ENCODE data around the gene TIGAR.

Gene TIGAR

DNA sequence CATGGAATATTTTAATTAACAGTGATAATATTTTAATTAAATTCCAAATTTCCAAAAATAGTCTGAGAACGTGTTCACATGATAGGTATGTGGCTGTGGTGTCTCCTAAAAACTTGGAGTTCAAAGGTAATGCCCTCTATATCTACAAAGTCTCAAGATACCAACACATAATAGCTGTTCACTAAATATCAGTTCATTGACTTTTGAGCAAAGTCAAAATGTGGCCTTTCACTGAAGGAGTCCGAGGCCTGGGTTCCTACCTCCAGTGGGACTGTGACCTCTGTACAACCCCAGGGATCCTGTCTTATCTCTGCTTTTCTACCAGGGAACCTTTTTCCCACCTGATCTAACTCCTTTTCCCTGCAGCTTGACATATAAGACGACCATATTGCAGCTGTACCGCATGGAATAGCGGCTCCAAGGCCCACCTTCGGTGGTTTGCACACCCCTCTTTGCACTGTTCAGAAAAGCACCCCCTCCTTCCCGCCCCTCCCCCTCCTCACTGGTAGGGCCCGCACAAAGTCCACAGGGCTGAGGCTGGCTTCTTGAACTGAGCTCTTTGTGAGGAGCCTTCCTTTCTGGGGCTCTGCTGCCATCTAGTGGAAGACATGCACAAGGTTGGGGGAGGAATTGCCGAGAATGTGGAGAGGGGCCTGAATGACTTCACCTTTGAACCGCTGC lies 44.3 kb upstream of the TIGAR start:
- H3K27me3 ChIP-seq (ENCODE audit: insufficient read depth, low read length), result peaks cover under 1% of the 10 kb centered on the region; the same call in 1 of the 2 replicates
- no peak overlapping the region for H3K4me3 ChIP-seq (ENCODE audit: low read depth, low read length)
- H3K27ac ChIP-seq (ENCODE audit: low read depth, low read length), result no peak overlapping the region
- peaks cover 19% of the 10 kb centered on the region for H3K79me2 ChIP-seq (ENCODE audit: control insufficient read depth, insufficient read depth, low read length, unreplicated experiment)
- peaks cover 8% of the 10 kb centered on the region; the same call in 1 of the 2 replicates for H3K36me3 ChIP-seq (ENCODE audit: insufficient read depth, low read length)
- no peak overlapping the region for H2AFZ ChIP-seq (ENCODE audit: low read length, unreplicated experiment)
- H3K4me1 ChIP-seq (ENCODE audit: control insufficient read depth, insufficient read depth, low read length, unreplicated experiment), result peaks cover 34% of the 10 kb centered on the region

- H3K4me1 ChIP-seq (ENCODE audit: control insufficient read depth, insufficient read depth, low read length, unreplicated experiment), result peaks cover 34% of the 10 kb centered on the region
- H3K27me3 ChIP-seq (ENCODE audit: insufficient read depth, low read length), result no peaks in the 10 kb centered on the region
- H3K36me3 ChIP-seq (ENCODE audit: insufficient read depth, low read length), result peaks cover 8% of the 10 kb centered on the region; the same call in 1 of the 2 replicates
- no peak overlapping the region for H3K27ac ChIP-seq (ENCODE audit: low read depth, low read length)
- H3K4me3 ChIP-seq (ENCODE audit: low read depth, low read length), result no peak overlapping the region
- H3K79me2 ChIP-seq (ENCODE audit: control insufficient read depth, insufficient read depth, low read length, unreplicated experiment), result peaks cover 19% of the 10 kb centered on the region
- no peak overlapping the region for H2AFZ ChIP-seq (ENCODE audit: low read length, unreplicated experiment)
Measured at GRCh38 chr12:4277205-4277543, 43.8 kb upstream of the TIGAR start.

DNA sequence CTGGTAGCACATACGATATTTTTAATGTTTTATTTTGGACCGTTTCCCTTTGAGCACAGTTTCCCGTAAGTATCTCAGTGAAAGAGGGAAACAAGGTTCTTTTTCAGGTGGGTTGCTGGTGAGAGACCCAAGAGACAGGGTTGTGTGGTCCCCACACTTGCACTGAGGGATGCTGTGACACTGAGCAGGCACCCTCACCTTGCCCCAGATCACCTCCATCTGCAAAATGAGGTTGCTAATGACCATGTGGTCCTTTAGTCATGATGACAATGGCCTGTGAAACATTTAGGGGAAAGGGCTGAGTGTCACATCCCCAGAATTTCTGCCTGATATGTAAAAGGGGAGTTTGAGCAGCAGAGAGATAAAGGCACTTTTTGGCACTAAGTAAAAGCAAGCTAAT lies 43.2 kb upstream of the TIGAR start:
- no peaks in the 10 kb centered on the region for H3K27me3 ChIP-seq (ENCODE audit: insufficient read depth, low read length)
- no peak overlapping the region for H3K4me3 ChIP-seq (ENCODE audit: low read depth, low read length)
- H3K27ac ChIP-seq (ENCODE audit: low read depth, low read length), result no peak overlapping the region
- H3K36me3 ChIP-seq (ENCODE audit: insufficient read depth, low read length), result peaks cover 14% of the 10 kb centered on the region; the same call in 1 of the 2 replicates
- no peak overlapping the region for H2AFZ ChIP-seq (ENCODE audit: low read length, unreplicated experiment)
- H3K4me1 ChIP-seq (ENCODE audit: control insufficient read depth, insufficient read depth, low read length, unreplicated experiment), result peaks cover 34% of the 10 kb centered on the region
- peaks cover 19% of the 10 kb centered on the region for H3K79me2 ChIP-seq (ENCODE audit: control insufficient read depth, insufficient read depth, low read length, unreplicated experiment)

DNA sequence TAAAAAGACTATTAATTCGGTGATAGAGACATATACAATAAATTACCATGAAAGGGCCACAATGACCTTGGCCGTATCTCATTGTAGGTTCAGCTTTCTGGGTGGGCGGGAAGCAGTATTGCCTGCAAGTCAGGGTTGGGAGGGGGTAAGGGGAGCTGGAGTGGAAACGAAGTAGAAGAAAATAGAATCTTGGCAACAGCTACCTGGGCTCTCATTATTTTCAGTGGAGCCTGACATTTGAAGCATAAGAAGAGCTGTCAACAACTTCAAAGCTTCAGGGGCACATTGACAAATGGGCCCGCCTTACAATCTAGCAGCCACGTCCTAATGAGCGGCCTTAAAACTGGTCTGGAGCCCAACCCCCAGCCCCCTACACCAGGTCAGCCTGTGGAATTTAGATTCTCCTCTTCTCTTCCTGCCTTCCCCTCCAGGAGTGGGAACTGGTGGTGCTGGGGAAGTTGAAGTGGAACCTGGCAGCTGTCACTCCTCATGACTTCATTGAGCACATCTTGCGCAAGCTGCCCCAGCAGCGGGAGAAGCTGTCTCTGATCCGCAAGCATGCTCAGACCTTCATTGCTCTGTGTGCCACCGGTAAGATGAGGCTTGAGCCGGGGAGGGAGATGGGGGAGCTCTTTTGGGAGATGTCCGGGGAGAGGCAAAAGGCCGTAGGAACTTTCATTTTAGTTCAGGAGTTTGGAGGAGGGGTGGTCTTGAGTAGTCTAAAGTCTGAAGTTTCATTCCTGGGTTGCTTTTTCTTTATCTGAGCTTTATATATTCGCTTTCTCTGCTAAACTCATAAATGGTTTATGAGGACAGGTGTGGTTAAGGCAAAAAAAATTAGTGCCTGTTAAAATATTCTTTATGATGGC lies 42.5 kb upstream of the TIGAR start:
- Histone ChIP-seq H2AFZ (ENCODE audit: low read length, unreplicated experiment) (no peak overlapping the region), H3K79me2 (ENCODE audit: control insufficient read depth, insufficient read depth, low read length, unreplicated experiment) (peaks cover 19% of the 10 kb centered on the region), H3K27me3 (ENCODE audit: insufficient read depth, low read length) (no peaks in the 10 kb centered on the region), H3K4me1 (ENCODE audit: control insufficient read depth, insufficient read depth, low read length, unreplicated experiment) (peaks cover 34% of the 10 kb centered on the region), H3K4me3 (ENCODE audit: low read depth, low read length) (no peak overlapping the region), H3K27ac (ENCODE audit: low read depth, low read length) (no peak overlapping the region), H3K36me3 (ENCODE audit: insufficient read depth, low read length) (peaks cover 14% of the 10 kb centered on the region; the same call in 1 of the 2 replicates)

DNA sequence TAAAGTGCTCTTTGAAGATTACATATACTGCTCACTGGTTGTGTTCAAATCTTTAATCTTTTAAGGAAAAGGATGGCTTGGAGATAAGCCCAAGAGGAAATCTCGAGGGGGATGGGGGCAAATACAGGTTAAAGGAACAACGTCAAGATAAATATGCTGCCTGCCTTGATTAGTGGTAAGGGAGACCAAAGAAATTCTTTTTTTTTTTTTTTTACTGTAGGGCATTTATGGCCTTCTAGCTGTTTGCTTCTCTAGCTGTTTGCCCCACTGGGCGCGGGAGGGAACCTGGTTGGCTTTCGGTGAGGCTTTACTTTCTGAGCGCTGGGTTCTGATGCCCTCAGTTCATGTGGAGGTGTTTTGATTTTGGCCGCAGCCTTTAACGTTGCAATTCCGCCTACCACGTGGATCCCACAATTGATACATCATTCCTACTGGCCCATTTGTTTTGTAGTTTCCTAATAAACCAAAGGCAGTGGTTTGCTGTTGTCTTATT lies 41.8 kb upstream of the TIGAR start:
- Histone ChIP-seq H2AFZ (ENCODE audit: low read length, unreplicated experiment) (no peak overlapping the region), H3K4me3 (ENCODE audit: low read depth, low read length) (no peak overlapping the region), H3K4me1 (ENCODE audit: control insufficient read depth, insufficient read depth, low read length, unreplicated experiment) (peaks cover 34% of the 10 kb centered on the region), H3K79me2 (ENCODE audit: control insufficient read depth, insufficient read depth, low read length, unreplicated experiment) (peaks cover 14% of the 10 kb centered on the region), H3K27me3 (ENCODE audit: insufficient read depth, low read length) (no peaks in the 10 kb centered on the region), H3K27ac (ENCODE audit: low read depth, low read length) (no peak overlapping the region), H3K36me3 (ENCODE audit: insufficient read depth, low read length) (peaks cover 14% of the 10 kb centered on the region; the same call in 1 of the 2 replicates)

DNA sequence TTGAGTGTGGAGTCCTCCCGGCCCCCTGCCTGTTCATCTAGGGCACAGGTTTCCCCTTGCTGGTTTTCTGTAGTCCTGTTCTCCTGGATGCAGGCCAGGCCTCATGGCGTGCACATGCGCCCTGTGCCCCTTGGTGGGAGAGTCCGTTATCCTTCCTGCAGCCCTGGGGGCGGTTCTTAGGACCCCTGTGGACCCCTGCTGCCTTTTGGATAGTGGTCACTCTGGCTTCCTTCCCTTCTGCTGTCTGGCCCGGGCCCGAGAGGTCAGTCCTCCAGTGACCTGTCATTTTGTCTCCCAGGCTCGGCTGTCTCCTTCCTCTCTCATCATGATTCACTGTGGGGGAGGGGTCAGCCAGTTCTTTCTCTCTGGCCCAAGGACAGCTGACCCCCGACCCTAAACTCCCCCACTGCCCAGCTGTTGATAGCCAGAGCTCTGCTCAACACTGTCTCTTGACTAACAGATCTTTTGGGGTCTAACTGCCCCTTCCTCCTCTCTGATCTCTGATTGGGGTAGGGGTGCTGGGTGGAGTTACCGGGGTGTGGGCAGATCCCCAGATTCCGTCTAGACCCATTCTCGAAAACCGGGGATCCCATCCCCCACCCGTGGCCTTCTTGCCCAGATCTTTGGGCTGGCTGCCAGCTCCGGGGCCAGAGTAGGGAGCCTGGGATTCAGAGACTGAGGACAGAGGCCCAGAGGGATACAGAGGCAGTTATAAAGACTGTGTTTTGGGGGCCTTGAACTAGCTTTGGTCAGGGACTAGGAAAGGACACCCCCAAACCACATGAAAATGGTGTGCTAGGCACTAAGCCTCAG lies 40.5 kb upstream of the TIGAR start:
- Histone ChIP-seq H3K27me3 (ENCODE audit: insufficient read depth, low read length) (no peaks in the 10 kb centered on the region), H3K27ac (ENCODE audit: low read depth, low read length) (peak overlapping the region; percentile 35; the same call in 1 of the 2 replicates), H2AFZ (ENCODE audit: low read length, unreplicated experiment) (no peak overlapping the region), H3K79me2 (ENCODE audit: control insufficient read depth, insufficient read depth, low read length, unreplicated experiment) (peaks cover 4% of the 10 kb centered on the region), H3K4me1 (ENCODE audit: control insufficient read depth, insufficient read depth, low read length, unreplicated experiment) (peaks cover 34% of the 10 kb centered on the region), H3K36me3 (ENCODE audit: insufficient read depth, low read length) (peaks cover 14% of the 10 kb centered on the region; the same call in 1 of the 2 replicates), H3K4me3 (ENCODE audit: low read depth, low read length) (0 out of 2 replicates have a peak overlapping the region, but pooled peaks have one; percentile 30)

- H3K27me3 ChIP-seq (ENCODE audit: insufficient read depth, low read length), result no peaks in the 10 kb centered on the region
- no peak overlapping the region for H2AFZ ChIP-seq (ENCODE audit: low read length, unreplicated experiment)
- H3K4me3 ChIP-seq (ENCODE audit: low read depth, low read length), result 0 out of 2 replicates have a peak overlapping the region, but pooled peaks have one; percentile 30
- peak overlapping the region; percentile 35; the same call in 1 of the 2 replicates for H3K27ac ChIP-seq (ENCODE audit: low read depth, low read length)
- H3K36me3 ChIP-seq (ENCODE audit: insufficient read depth, low read length), result peaks cover 17% of the 10 kb centered on the region; the same call in 1 of the 2 replicates
- peaks cover 30% of the 10 kb centered on the region for H3K4me1 ChIP-seq (ENCODE audit: control insufficient read depth, insufficient read depth, low read length, unreplicated experiment)
- H3K79me2 ChIP-seq (ENCODE audit: control insufficient read depth, insufficient read depth, low read length, unreplicated experiment), result peaks cover under 1% of the 10 kb centered on the region
Measured at GRCh38 chr12:4281173-4281654, 39.8 kb upstream of the TIGAR start.

GRCh38 chr12:4282103-4282891 lies 38.7 kb upstream of the TIGAR start:
- H2AFZ ChIP-seq (ENCODE audit: low read length, unreplicated experiment), result no peak overlapping the region
- H3K27me3 ChIP-seq (ENCODE audit: insufficient read depth, low read length), result no peaks in the 10 kb centered on the region
- peaks cover 24% of the 10 kb centered on the region for H3K4me1 ChIP-seq (ENCODE audit: control insufficient read depth, insufficient read depth, low read length, unreplicated experiment)
- H3K27ac ChIP-seq (ENCODE audit: low read depth, low read length), result no peak overlapping the region
- H3K36me3 ChIP-seq (ENCODE audit: insufficient read depth, low read length), result peaks cover 17% of the 10 kb centered on the region; the same call in 1 of the 2 replicates
- H3K4me3 ChIP-seq (ENCODE audit: low read depth, low read length), result no peak overlapping the region
- H3K79me2 ChIP-seq (ENCODE audit: control insufficient read depth, insufficient read depth, low read length, unreplicated experiment), result no peaks in the 10 kb centered on the region

- peaks cover 30% of the 10 kb centered on the region for H3K4me1 ChIP-seq (ENCODE audit: control insufficient read depth, insufficient read depth, low read length, unreplicated experiment)
- no peak overlapping the region for H3K4me3 ChIP-seq (ENCODE audit: low read depth, low read length)
- H2AFZ ChIP-seq (ENCODE audit: low read length, unreplicated experiment), result no peak overlapping the region
- H3K36me3 ChIP-seq (ENCODE audit: insufficient read depth, low read length), result peaks cover 17% of the 10 kb centered on the region; the same call in 1 of the 2 replicates
- no peak overlapping the region for H3K27ac ChIP-seq (ENCODE audit: low read depth, low read length)
- H3K27me3 ChIP-seq (ENCODE audit: insufficient read depth, low read length), result no peaks in the 10 kb centered on the region
- H3K79me2 ChIP-seq (ENCODE audit: control insufficient read depth, insufficient read depth, low read length, unreplicated experiment), result no peaks in the 10 kb centered on the region
Measured at GRCh38 chr12:4282892-4283511, 38.0 kb upstream of the TIGAR start.
